22Rv1 (cell line): ENCODE results near the gene FAM135A.

Experiments
- CTCF ChIP-seq: fragments of 450-650 bp; IDR thresholded peaks from 2 replicates; pipeline ENCODE4 v1.5.1; 2017; ENCODE audit warnings: mild to moderate bottlenecking
- ZFX ChIP-seq: fragments of 450-650 bp; IDR thresholded peaks from 2 replicates; pipeline ENCODE4 v1.6.1; 2017; ENCODE audit warnings: antibody characterized with exemption, borderline replicate concordance

- TF ChIP-seq CTCF = no peak
- no peak for TF ChIP-seq ZFX
These were observed 89.2 kb downstream of the FAM135A start for GRCh38 chr6:70502484-70502883.
